ENCODE measurements around the gene PLEKHH2.

DNA sequence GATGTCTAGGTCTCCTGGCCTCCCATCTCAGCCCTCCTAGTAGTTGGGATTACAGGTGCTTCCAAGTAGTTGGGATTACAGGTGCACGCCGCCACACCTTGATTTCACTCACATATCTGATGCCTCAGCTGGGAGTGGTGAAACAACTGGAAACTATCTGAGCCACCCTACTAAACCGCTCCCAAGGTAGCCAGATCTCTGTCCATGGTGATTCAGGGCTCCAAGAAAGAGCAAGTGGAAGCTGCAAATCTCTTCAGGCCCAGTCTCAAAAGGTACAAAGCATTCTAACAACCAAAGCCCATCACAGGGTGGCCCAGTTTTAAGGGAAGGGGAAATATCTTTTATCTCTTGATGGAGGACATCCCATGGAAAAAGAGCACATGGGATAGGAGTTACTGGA lies 20.2 kb downstream of the PLEKHH2 start:
- TF ChIP-seq GATA3 (IDR thresholded peaks at IDR 0.05; ENCODE audit: low read depth, low read length) (no peak), GATA2 (IDR thresholded peaks at IDR 0.05; ENCODE audit: low read depth, low read length) (no peak)
